Sigmoid colon (tissue), 4 donors: ENCODE measurements around the gene SSU72.
"Not testable (repeated sequence)": the region's sequence is repeated elsewhere in the genome, so short reads cannot be mapped to it uniquely, and the experiment has no call there.

Experiments
- EP300 ChIP-seq, 4 donors: sonication (generic); formaldehyde crosslinking; IDR thresholded peaks; one replicate each; pipeline ENCODE4 v1.6.1; 2017; ENCODE audit warnings: antibody characterized with exemption in 4 of 4
- POLR2AphosphoS5 ChIP-seq, 4 donors: sonication (generic); formaldehyde crosslinking; IDR thresholded peaks; one replicate each; pipeline ENCODE4 v1.6.1; 2017; ENCODE audit warnings: antibody characterized with exemption in 4 of 4
- TF ChIP-seq, protein P1 (sequence below), 4 experiments: fragments of 450-650 bp in 3 of 4; fragments of 200-600 bp in 1 of 4; IDR thresholded peaks; one replicate each; pipeline ENCODE4 v1.5.1; 2016 to 2019; ENCODE audit warnings: antibody characterized with exemption in 4 of 4, mild to moderate bottlenecking in 3 of 4, moderate library complexity in 2 of 4

DNA sequence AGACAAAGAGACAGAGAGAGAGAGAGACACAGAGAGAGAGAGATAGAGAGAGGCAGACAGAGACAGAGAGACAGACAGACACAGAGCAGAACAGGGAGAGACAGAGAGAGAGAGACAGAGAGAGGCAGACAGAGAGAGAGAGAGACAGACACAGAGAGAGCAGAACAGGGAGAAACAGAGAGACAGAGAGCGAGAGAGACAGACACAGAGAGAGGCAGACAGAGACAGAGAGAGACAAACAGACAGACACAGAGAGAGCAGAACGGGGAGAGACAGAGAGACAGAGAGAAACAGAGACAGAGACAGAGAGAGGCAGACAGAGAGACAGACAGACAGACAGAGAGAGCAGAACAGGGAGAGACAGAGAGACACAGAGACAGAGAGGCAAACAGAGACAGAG is 20.7 kb upstream of the SSU72 start:
- TF ChIP-seq, protein P1, sequence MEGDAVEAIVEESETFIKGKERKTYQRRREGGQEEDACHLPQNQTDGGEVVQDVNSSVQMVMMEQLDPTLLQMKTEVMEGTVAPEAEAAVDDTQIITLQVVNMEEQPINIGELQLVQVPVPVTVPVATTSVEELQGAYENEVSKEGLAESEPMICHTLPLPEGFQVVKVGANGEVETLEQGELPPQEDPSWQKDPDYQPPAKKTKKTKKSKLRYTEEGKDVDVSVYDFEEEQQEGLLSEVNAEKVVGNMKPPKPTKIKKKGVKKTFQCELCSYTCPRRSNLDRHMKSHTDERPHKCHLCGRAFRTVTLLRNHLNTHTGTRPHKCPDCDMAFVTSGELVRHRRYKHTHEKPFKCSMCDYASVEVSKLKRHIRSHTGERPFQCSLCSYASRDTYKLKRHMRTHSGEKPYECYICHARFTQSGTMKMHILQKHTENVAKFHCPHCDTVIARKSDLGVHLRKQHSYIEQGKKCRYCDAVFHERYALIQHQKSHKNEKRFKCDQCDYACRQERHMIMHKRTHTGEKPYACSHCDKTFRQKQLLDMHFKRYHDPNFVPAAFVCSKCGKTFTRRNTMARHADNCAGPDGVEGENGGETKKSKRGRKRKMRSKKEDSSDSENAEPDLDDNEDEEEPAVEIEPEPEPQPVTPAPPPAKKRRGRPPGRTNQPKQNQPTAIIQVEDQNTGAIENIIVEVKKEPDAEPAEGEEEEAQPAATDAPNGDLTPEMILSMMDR (IDR thresholded peaks at IDR 0.05): not testable (repeated sequence)
- not testable (repeated sequence) for TF ChIP-seq EP300, POLR2AphosphoS5 (IDR thresholded peaks at IDR 0.05)
